ENCODE data around the gene LUC7L.
"Not testable (repeated sequence)": the region's sequence is repeated elsewhere in the genome, so short reads cannot be mapped to it uniquely, and the experiment has no call there.

LUC7L gene

DNA sequence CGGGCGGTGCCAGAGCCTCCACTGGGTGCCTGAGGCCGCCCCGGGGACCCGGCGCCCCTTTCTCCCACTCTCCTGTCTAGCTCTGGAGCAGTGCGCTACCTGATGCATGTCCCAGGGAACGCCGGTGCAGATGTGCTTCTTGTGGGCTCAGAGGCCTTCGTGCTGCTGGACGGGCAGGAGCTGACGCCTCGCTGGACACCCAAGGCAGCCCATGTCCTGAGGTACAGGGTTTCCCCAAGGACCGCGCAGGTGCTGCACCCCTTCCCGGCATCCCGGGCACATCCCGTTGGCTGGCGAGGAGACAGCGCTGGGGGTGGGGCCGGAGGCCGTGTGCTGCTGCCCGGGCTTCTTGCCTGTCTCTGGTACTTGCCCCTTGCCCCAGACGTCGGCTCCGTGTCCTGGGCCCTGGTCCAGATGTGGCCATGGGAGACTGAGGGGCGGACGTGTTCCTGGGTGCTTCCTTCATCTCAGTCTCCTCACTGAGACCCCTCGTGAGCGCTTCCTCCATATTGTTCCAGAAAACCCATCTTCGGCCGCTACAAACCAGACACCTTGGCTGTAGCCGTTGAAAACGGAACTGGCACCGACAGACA is 34.0 kb upstream of the LUC7L start:
- DNase-seq (ENCODE audit: low read depth), result no peak

- DNase-seq (ENCODE audit: low read depth), result no peak
Measured at GRCh38 chr16:262121-262745, 33.0 kb upstream of the LUC7L start.

DNA sequence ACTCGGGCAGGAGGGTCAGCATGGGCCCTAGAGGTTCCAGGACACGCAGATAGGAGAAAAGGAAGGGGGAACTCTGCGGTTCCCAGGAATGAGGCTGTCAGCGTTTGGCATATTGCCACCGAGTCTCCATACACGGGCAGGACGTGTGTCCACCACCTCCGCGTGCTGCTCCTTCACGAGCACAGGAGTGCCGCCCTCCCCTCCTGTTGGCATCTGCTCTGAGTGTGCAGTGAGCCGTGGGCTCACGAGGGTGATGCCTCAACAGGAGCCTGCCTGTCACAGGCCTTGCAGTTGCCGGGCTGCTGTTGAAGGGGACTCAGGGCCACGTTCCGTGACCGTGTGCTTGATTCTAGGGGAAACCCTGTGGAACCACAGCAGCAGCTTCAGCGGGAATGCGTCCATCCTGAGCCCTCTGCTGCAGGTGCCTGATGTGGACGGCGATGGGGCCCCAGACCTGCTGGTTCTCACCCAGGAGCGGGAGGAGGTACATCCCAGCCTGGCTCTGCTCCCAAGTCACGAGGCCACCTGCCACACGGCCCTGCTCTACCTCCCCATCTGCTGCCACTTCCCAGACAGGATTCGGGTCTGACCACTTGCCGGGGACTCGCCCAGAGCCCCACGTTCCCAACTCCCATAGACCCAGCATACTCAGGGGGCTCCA is 31.9 kb upstream of the LUC7L start:
- DNase-seq (ENCODE audit: low read depth), result no peak

- no peak for DNase-seq (ENCODE audit: low read depth)
Measured at GRCh38 chr16:260326-260725, 31.1 kb upstream of the LUC7L start.

- no peak for DNase-seq (ENCODE audit: low read depth)
Measured at GRCh38 chr16:259814-260253, 30.6 kb upstream of the LUC7L start.

DNA sequence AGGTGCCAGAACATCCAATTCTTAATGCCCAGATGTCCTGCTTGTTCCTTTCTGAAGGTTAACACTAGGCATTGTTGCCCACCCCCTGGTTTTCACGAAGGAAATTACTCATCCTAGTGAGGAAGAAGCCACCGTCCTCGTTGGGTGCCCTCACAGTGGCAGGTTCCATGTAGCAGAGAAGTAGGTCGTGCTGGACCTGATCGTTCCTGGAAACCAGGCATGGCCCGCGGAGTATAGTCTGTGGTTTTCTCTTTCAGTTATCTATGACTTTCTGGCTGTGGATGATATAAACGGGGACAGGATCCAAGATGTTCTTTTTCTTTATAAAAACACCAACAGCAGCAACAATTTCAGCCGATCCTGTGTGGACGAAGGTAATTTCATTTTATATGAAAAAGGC is 30.0 kb upstream of the LUC7L start:
- DNase-seq (ENCODE audit: low read depth), result no peak

GRCh38 chr16:258091-258490 is 28.8 kb upstream of the LUC7L start:
- DNase-seq (ENCODE audit: low read depth), result not testable (repeated sequence)

DNA sequence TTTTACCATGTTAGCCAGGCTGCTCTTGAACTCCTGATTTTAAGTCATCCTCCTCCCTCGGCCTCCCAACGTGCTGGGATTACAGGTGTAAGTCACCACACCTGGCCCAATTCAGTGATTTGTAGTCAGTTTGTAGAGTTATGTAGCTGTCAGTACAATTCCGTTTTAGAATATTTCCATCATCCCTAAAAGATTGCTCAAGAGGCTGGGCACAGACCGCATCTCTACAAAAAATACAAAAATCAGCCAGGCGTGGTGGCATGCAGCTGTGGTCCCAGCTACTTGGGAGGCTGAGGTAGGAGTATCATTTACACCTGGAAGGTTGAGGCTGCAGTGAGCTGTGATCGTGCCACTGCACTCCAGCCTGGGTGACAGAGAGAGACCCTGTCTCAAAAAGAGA is 25.9 kb upstream of the LUC7L start:
- no peak for DNase-seq (ENCODE audit: low read depth)

- DNase-seq (ENCODE audit: low read depth), result no peak
Measured at GRCh38 chr16:254461-254860, 25.2 kb upstream of the LUC7L start.

DNA sequence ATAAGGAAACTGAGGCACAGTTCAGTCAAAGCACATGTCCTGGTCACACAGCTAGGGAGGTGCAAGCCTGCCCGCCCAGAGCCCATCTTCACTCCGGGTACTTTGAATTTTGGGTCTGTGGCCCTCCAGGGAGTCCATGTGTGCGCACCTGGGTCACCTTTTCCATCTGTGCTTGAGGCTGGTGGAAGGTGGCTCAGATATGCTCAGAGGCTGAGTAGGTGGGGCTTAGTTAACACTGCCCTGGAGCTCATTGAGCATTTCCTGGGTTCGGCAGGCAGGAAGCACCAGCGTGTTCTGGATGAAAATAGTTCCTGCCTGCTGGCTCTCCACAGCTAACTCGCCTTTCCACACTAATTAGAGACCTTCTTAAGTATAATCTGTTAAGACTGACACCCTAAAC is 24.6 kb upstream of the LUC7L start:
- DNase-seq (ENCODE audit: low read depth), result no peak

DNA sequence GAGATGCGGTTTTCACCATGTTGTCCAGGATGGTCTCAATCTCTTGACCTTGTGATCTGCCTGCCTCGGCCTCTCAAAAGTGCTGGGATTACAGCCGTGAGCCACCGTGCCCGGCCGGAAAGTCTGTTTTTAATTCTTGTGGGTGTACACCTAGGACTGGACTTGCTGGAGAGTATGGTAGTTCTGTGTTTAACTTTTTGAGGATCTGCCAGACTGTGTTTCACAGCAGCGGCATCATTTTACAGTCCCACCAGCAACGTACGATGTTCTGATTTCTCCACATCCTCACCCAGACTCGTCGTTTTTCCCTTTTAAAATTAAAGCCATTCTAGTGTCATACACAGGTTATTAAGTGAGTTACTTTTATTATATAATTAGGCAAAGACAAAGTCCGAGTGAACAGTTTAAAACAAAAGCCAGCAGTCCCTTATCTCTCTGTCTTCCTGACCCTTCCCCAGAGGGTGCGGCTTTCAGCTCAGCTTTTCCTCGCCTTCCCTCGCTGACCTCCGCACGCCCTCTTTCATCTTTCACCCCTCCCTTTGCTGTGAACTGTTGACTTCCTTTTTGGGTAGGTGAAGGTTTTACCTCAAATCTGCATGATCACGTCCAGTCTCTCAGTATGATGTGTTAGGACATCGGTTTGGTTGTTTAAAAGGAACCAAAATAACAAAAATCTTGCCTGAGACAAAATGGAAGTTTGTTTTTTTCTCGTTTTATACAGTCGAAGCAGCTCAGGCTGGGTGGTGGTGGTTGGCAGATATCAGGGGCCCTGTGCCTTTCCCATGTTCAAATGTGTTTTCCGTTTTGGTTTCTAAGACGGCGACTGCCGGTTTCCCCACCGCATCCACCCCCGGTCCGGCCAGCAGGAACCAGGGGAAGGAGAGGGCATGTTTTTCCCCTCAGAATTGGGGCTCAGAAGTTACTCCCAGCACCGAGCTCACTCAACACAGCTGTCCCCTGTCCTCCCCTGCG is 23.4 kb upstream of the LUC7L start:
- DNase-seq (ENCODE audit: low read depth), result no peak

DNA sequence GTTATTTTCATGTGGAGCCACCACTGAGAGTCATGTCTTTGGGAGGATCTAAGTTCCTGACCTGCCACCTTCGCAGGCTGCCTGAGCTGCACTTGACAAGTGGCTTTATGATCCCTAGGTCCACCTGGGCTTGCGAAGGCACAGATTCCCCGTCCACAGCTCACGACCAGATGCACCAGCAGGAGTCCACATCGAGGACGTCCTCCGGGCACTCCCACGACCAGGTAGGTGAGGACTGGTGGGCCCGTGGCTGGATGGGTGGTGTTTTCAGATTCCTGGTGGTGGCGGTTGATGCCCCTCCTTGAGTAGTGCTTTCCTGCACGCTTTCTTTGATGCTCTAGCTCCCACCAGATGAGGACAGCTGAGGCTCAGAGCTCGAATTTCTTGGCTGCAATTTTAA is 20.2 kb upstream of the LUC7L start:
- no peak for DNase-seq (ENCODE audit: low read depth)

DNA sequence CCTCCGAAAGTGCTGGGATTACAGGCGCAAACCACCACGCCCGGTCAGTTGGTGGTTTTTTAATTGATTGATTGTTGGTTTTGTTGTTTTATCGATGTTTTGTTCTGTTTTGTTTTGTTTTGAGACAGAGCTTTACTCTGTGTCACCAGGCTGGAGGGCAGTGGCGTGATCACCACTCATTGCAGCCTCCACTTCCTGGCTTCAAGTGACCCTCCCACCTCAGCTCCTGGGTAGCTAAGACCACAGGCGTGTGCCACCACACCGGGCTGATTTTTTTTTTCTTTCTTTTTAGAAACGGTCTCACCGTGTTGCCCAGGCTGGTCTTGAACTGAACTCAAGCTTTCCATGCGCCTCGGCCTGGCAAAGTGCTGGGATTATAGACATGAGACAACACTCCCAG is 17.8 kb upstream of the LUC7L start:
- DNase-seq (ENCODE audit: low read depth), result no peak

- no peak for DNase-seq (ENCODE audit: low read depth)
Measured at GRCh38 chr16:245105-245504, 15.9 kb upstream of the LUC7L start.

DNA sequence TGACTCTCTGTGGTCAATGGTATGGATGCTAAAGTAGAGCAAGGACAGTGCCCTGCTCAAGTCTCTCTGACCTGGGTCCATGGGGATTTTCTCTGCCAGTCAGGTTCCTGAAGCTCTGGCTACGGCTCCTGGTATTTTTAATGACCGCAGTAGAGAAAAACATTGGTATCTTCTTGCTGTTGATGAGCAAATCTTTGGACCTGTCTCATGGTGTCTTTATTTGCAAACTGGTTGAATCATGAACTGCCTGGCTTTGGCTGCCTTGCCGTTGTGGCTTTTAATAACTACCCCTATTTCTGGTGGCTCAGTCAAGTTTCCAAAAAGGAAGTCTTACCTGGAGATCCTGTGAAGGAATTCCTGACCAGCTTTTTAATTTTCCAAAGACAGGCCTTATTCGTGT is 14.1 kb upstream of the LUC7L start:
- DNase-seq (ENCODE audit: low read depth), result no peak

DNA sequence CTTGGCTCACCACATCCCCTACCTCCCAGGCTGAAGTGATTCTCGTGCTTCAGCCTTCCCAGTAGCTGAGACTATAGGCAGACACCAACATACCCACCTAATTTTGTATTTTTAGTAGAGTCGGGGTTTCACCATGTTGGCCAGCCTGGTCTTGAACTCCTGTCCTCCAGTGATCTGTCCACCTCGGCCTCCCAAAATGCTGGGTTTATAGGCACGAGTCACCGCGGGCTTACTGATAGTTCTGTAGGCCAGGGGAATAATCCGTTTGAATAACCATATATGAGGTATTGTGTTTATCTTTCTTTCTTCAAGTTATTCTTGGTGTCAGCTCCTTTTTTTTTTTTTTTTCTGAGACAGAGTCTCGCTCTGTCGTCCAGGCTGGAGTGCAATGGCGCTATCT is 13.0 kb upstream of the LUC7L start:
- no peak for DNase-seq (ENCODE audit: low read depth)

GRCh38 chr16:240559-240958 is 11.3 kb upstream of the LUC7L start:
- DNase-seq (ENCODE audit: low read depth), result no peak

DNA sequence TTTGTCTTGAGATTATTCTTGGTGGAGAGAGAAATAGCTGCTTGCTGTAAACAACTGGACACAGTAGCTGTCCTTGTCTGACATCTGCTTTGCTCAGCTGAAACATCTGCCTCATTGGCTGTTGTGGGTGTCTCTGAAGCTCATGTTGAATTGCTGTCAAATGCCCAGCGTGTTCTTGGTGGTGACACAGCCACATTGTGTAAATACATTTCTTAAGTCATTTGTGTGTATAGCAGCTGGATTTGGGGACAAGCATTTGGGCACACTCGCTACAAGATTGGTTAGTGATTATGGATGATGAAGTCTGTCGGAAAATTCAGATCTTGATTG is 10.7 kb upstream of the LUC7L start:
- no peak for DNase-seq (ENCODE audit: low read depth)

DNA sequence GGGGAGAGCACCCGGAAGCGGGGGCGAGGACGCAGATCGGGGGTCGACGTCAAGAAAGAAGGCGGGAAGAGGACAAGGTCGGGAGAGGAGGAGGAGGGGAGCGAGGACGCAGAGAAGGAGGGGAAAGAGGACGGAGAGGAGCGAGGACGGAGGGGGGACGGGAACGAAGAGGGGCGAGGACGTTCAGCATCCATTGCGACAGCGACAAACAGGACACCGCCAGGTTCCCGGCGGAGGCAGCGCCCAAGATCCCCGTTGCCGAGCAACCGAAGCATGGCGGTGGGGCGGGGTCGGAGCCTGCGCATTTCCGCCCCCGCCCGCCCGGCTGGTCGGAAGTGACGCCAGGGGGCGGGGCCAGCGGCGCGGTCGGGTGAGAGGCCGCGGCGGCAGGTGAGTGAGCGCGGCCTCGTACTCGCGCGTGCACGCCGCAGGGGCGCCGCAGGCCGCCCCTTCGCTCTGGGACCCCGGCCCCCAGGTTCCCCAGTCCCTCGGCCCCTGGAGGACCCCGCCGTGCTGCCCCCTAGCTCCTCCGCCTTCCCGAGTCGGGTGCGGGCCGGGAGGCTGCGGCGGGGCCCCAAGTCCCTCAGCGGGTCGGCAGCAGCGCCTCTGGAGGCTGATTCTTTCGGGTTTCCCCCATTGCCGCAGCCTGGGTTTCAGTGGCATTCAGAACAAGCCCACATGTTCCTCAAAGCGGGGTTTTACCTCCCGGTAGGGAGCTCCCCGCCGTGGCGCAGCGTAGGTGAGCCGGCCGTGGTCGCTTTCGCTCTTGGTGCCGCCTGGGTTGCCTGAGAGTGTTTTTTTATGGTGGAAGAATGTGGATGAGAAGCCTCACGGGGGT is 5.4 kb upstream of the LUC7L start, which contains the start of gene FAM234A:
FAM234A (plus strand) TSS at position 354 of the 838 bp plus-strand sequence. CDS start 19,593 bp downstream, outside the sequence.
- DNase-seq (ENCODE audit: low read depth), result peak; percentile 92

- DNase-seq (ENCODE audit: low read depth), result no peak
Measured at GRCh38 chr16:230949-231348, 1.7 kb upstream of the LUC7L start.

DNA sequence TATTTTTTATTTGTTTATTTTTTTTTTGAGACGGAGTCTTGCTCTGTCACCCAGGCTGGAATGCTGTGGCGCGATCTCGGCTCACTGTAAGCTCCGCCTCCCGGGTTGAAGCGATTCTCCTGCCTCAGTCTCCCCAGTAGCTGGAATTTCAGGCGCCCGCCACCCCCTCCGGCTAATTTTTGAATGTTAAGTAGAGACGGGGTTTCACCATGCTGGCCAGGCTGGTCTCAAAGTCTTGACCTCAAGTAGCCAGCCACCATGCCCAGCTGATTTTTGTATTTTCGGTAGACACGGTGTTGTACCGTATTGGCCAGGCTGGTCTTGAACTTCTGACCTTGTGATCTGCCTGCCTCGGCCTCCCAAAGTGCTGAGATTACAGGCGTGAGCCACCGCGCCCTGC is 1.1 kb upstream of the LUC7L start:
- DNase-seq (ENCODE audit: low read depth), result not testable (repeated sequence)

Data from activated T-cell treated with anti-CD3 and anti-CD28 coated beads for 24 hours (primary cell).